Loucy (cell line): ENCODE measurements around the gene ASS1.

Experiments
- H2AFZ ChIP-seq: fragments of 200-600 bp; sonication (generic); 2 replicates; pipeline ENCODE4 v1.6.0; 2016; ENCODE audit warnings: antibody characterized with exemption, mild to moderate bottlenecking, low read length, moderate library complexity
- H3F3A ChIP-seq: fragments of 200-600 bp; 2 replicates; pipeline ENCODE4 v1.6.0; 2016; ENCODE audit warnings: antibody characterized with exemption, low read depth, mild to moderate bottlenecking
- H3K27me3 ChIP-seq: fragments of 200-600 bp; sonication (generic); 2 replicates; pipeline ENCODE4 v1.6.1; 2014; ENCODE audit warnings: low read length, mild to moderate bottlenecking; ENCODE audit not compliant: insufficient read depth, poor library complexity, severe bottlenecking
- H3K36me3 ChIP-seq: fragments of 200-600 bp; sonication (generic); 2 replicates; pipeline ENCODE4 v1.6.1; 2016; ENCODE audit warnings: low read length; ENCODE audit not compliant: insufficient read depth
- H3K4me1 ChIP-seq: fragments of 200-600 bp; sonication (generic); 2 replicates; pipeline ENCODE4 v1.5.1; 2014; ENCODE audit warnings: low read length, mild to moderate bottlenecking; ENCODE audit not compliant: insufficient read depth, poor library complexity, severe bottlenecking
- H3K4me2 ChIP-seq: fragments of 200-600 bp; sonication (generic); 2 replicates; pipeline ENCODE4 v1.6.0; 2014; ENCODE audit warnings: antibody characterized with exemption, low read length, low read depth, mild to moderate bottlenecking; ENCODE audit not compliant: poor library complexity, severe bottlenecking
- H3K4me3 ChIP-seq: fragments of 200-600 bp; sonication (generic); 2 replicates; pipeline ENCODE4 v1.5.1; 2014; ENCODE audit warnings: low read length, mild to moderate bottlenecking, mixed read lengths; ENCODE audit not compliant: poor library complexity, severe bottlenecking
- H3K79me2 ChIP-seq: fragments of 200-600 bp; sonication (generic); 2 replicates; pipeline ENCODE4 v1.6.1; 2014; ENCODE audit warnings: low read length; ENCODE audit not compliant: insufficient read depth
- H3K9ac ChIP-seq: fragments of 200-600 bp; sonication (generic); 2 replicates; pipeline ENCODE4 v1.6.0; 2014; ENCODE audit warnings: mild to moderate bottlenecking, low read depth, low read length, moderate library complexity; ENCODE audit not compliant: poor library complexity, severe bottlenecking
- H3K9me2 ChIP-seq: fragments of 200-600 bp; sonication (generic); replicated peaks from 2 replicates; pipeline ENCODE4 v1.6.1; 2016; ENCODE audit warnings: low read depth, low read length, mixed read lengths
- H3K9me3 ChIP-seq: fragments of 200-600 bp; sonication (generic); 2 replicates; pipeline ENCODE4 v1.6.1; 2014; ENCODE audit warnings: mild to moderate bottlenecking, antibody characterized with exemption, low read length, low read depth; ENCODE audit not compliant: insufficient read depth
- H4K20me1 ChIP-seq: fragments of 200-600 bp; sonication (generic); 2 replicates; pipeline ENCODE4 v1.6.0; 2014; ENCODE audit warnings: antibody characterized with exemption, low read length, mild to moderate bottlenecking; ENCODE audit not compliant: insufficient read depth, poor library complexity, severe bottlenecking
- CTCF ChIP-seq: fragments of 200-600 bp; sonication (generic); conservative IDR thresholded peaks from 2 replicates; pipeline ENCODE4 v1.5.1; 2014; ENCODE audit warnings: mild to moderate bottlenecking, antibody characterized with exemption, low read length
- EZH2phosphoT487 ChIP-seq: fragments of 200-600 bp; IDR thresholded peaks from 2 replicates; pipeline ENCODE4 v1.6.1; 2018; ENCODE audit warnings: antibody characterized with exemption, mild to moderate bottlenecking, moderate library complexity, borderline replicate concordance

The ASS1 gene

GRCh38 chr9:130448035-130448624 lies 3.4 kb downstream of the ASS1 start:
- Histone ChIP-seq H3K36me3 (no peaks in the 10 kb centered on the region), H3K9me3 (no peaks in the 10 kb centered on the region), H3K79me2 (no peaks in the 10 kb centered on the region), H3K4me3 (no peak overlapping the region), H3K9me2 (no peaks in the 10 kb centered on the region), H3F3A (no peaks in the 10 kb centered on the region), H3K9ac (no peak overlapping the region), H4K20me1 (no peaks in the 10 kb centered on the region), H3K27me3 (no peaks in the 10 kb centered on the region), H3K4me2 (no peak overlapping the region), H3K4me1 (no peaks in the 10 kb centered on the region), H2AFZ (no peak overlapping the region)
- TF ChIP-seq EZH2phosphoT487 (no peak), CTCF (no peak)

GRCh38 chr9:130448771-130449603 lies 4.2 kb downstream of the ASS1 start:
- TF ChIP-seq EZH2phosphoT487, result no peak
- no peak for TF ChIP-seq CTCF
- H3F3A ChIP-seq, result no peaks in the 10 kb centered on the region
- H3K79me2 ChIP-seq, result no peaks in the 10 kb centered on the region
- H3K27me3 ChIP-seq, result no peaks in the 10 kb centered on the region
- H3K4me3 ChIP-seq, result no peak overlapping the region
- no peaks in the 10 kb centered on the region for H4K20me1 ChIP-seq
- H3K9ac ChIP-seq, result no peak overlapping the region
- H3K36me3 ChIP-seq, result no peaks in the 10 kb centered on the region
- no peak overlapping the region for H2AFZ ChIP-seq
- H3K4me1 ChIP-seq, result no peaks in the 10 kb centered on the region
- H3K4me2 ChIP-seq, result no peak overlapping the region
- no peaks in the 10 kb centered on the region for H3K9me3 ChIP-seq
- no peaks in the 10 kb centered on the region for H3K9me2 ChIP-seq

GRCh38 chr9:130450344-130451003 lies 5.7 kb downstream of the ASS1 start:
- Histone ChIP-seq H3K36me3 (no peaks in the 10 kb centered on the region), H3K9me3 (no peaks in the 10 kb centered on the region), H2AFZ (no peak overlapping the region), H3K9me2 (no peaks in the 10 kb centered on the region), H3K79me2 (no peaks in the 10 kb centered on the region), H3K4me3 (no peak overlapping the region), H3K27me3 (no peaks in the 10 kb centered on the region), H3F3A (no peaks in the 10 kb centered on the region), H3K4me1 (no peaks in the 10 kb centered on the region), H3K9ac (no peak overlapping the region), H4K20me1 (no peaks in the 10 kb centered on the region), H3K4me2 (no peak overlapping the region)
- TF ChIP-seq EZH2phosphoT487 (no peak), CTCF (no peak)
